HepG2 (cell line): ENCODE data around the gene KRTAP10-6. TPM values are rescaled to one million over a fixed set of nuclear protein-coding genes. Genes with fewer than 3 reads are reported as not detected.
"Not testable (repeated sequence)": the region's sequence is repeated elsewhere in the genome, so short reads cannot be mapped to it uniquely, and the experiment has no call there.

Experiments
- ATAC-seq: fragments of 200-7000 bp; cut with Tn5 transposase; 3 replicates; pipeline ENCODE4 v1.9.1; 2020; ENCODE audit warnings: mild to moderate bottlenecking, moderate library complexity
- BruUV-seq: library from RNA; stranded (reverse); fragments of 400-500 nt; replicated peaks from 2 replicates; lab custom pipeline; 2021; lab: Mats Ljungman, UMichigan
- CTCF ChIA-PET: fragments of 300-600 bp; formaldehyde crosslinking; extraction: SDS; loops from one replicate; lab custom pipeline; 2021; ENCODE audit warnings: low total read pairs, inconsistent platforms, low intra/inter-chr PET ratio; lab: Yijun Ruan, JAX
- POLR2A ChIA-PET: fragments of 350-600 bp; sonication (Branson Sonifier 250); formaldehyde crosslinking; loops from one replicate; lab custom pipeline; 2020; ENCODE audit warnings: antibody characterized with exemption, inconsistent platforms; lab: Yijun Ruan, JAX
- DNase-seq: peaks from one replicate; pipeline ENCODE4 v3.0.0-alpha.2; 2015; ENCODE audit warnings: low spot score
- FAIRE-seq: peaks from 3 replicates; lab custom pipeline; 2011; peaks lifted over from hg19 to GRCh38; lab: Jason Lieb, UNC
- H2AFZ ChIP-seq: one replicate; pipeline ENCODE4 v1.6.1; 2011; ENCODE audit warnings: low read length, inconsistent platforms
- H3K27ac ChIP-seq: fragments of 300-600 bp; 3 replicates; pipeline ENCODE4 v1.8.0; 2011; ENCODE audit warnings: mixed run types, mild to moderate bottlenecking, mixed read lengths, low read length, inconsistent platforms; ENCODE audit not compliant: insufficient read depth; ENCODE audit errors: extremely low read length
- H3K27me3 ChIP-seq, 2 experiments: fragments of 200-600 bp in 1 of 2; 2 replicates in 1 of 2; 3 replicates in 1 of 2; pipeline versions ENCODE4 v1.6.0 to v1.8.0; 2011; ENCODE audit warnings: low read length in 2 of 2, mild to moderate bottlenecking in 2 of 2, moderate library complexity in 2 of 2, inconsistent platforms in 1 of 2; ENCODE audit not compliant: insufficient read depth in 2 of 2, control insufficient read depth in 1 of 2
- H3K36me3 ChIP-seq, 2 experiments: fragments of 200-600 bp in 1 of 2; replicated peaks in 1 of 2; 2 replicates in 1 of 2; 3 replicates in 1 of 2; pipeline versions ENCODE4 v1.5.1 to v1.8.0; 2011; ENCODE audit warnings: low read length in 2 of 2, inconsistent platforms in 1 of 2; ENCODE audit not compliant: insufficient read depth in 2 of 2, control insufficient read depth in 1 of 2
- H3K4me1 ChIP-seq: 2 replicates; pipeline ENCODE4 v1.5.1; 2012; ENCODE audit warnings: low read length, inconsistent platforms; ENCODE audit not compliant: insufficient read depth
- H3K4me2 ChIP-seq: 2 replicates; pipeline ENCODE4 v1.6.0; 2011; ENCODE audit warnings: low read depth, low read length, inconsistent platforms
- H3K4me3 ChIP-seq, 3 experiments: fragments of 200-600 bp in 1 of 3; sonication (generic), shearing (Covaris generic) in 1 of 3; replicated peaks in 1 of 3; 2 replicates each; pipeline ENCODE4 v1.5.1; 2011 to 2016; ENCODE audit warnings: low read length in 3 of 3, inconsistent platforms in 2 of 3, low read depth in 2 of 3, mild to moderate bottlenecking in 2 of 3, control low read depth in 1 of 3, mixed read lengths in 1 of 3; ENCODE audit not compliant: insufficient read depth in 1 of 3
- H3K79me2 ChIP-seq: one replicate; pipeline ENCODE4 v1.6.1; 2011; ENCODE audit warnings: low read length, inconsistent platforms; ENCODE audit not compliant: insufficient read depth
- H3K9ac ChIP-seq: 2 replicates; pipeline ENCODE4 v1.6.0; 2011; ENCODE audit warnings: mild to moderate bottlenecking, low read depth, low read length, inconsistent platforms; ENCODE audit not compliant: insufficient read depth
- H3K9me3 ChIP-seq: 2 replicates; pipeline ENCODE4 v1.5.1; 2012; ENCODE audit warnings: mild to moderate bottlenecking, low read length
- H4K20me1 ChIP-seq: 2 replicates; pipeline ENCODE4 v1.6.0; 2011; ENCODE audit warnings: inconsistent platforms, mild to moderate bottlenecking, low read length, moderate library complexity; ENCODE audit not compliant: insufficient read depth
- ZSCAN25 ChIP-seq: sonication (generic); formaldehyde crosslinking; IDR thresholded peaks from 2 replicates; pipeline ENCODE4 v1.8.0; 2022; ENCODE audit warnings: mild to moderate bottlenecking, missing genetic modification reagents
- WGBS: methylation state at CpG from one replicate; pipeline ENCODE4 v1.1.6; 2017; ENCODE audit warnings: low lambda C conversion rate; 5-methylcytosine and 5-hydroxymethylcytosine counted together
- in situ Hi-C: cut with HindIII; loops from 2 replicates; pipeline ENCODE4 v1.10.0; 2017; ENCODE audit warnings: low pct_unique_long_range_greater_than_20kb; ENCODE audit not compliant: extremely low pct_ligation_motif_present
- intact Hi-C: fragments of 100-400 bp; cut with micrococcal nuclease; formaldehyde crosslinking; loops from one replicate; pipeline ENCODE4 v1.10.0; 2022; ENCODE audit not compliant: unreplicated experiment
- polyA plus RNA-seq, 8 experiments: library from polyadenylated mRNA; depleted of rRNA in 3 of 8; stranded (reverse) in 7 of 8; unstranded in 1 of 8; fragments of >200 nt; fragmentation: Illumina TruSeq in 4 of 8; extraction: Trizol in 4 of 8; gene quantifications; 2 replicates each; pipeline versions ENCODE4 v1.2.1 to v1.2.3, GENCODE V29; 2011 to 2016; ENCODE audit warnings: low read depth in 4 of 8, missing spikeins in 1 of 8, mixed read lengths in 1 of 8; ENCODE audit not compliant: insufficient read depth in 1 of 8
- total RNA-seq, 5 experiments: library from RNA; depleted of rRNA; stranded (reverse); fragments of >200 nt; fragmentation: Illumina TruSeq; extraction: Trizol; gene quantifications; 2 replicates each; pipeline ENCODE4 v1.2.3, GENCODE V29; 2016; ENCODE audit warnings: low read depth in 1 of 5
- TF ChIP-seq, protein P1 (sequence below): sonication (generic); formaldehyde crosslinking; IDR thresholded peaks from 2 replicates; pipeline ENCODE4 v1.8.1; 2023; ENCODE audit warnings: mild to moderate bottlenecking, inconsistent platforms, moderate library complexity, missing genetic modification reagents, borderline replicate concordance
- TF ChIP-seq, protein P2 (sequence below): sonication (generic); formaldehyde crosslinking; IDR thresholded peaks from 2 replicates; pipeline ENCODE4 v1.8.0; 2022; ENCODE audit warnings: missing genetic modification reagents, mild to moderate bottlenecking, moderate library complexity, borderline replicate concordance

Gene KRTAP10-6
- total and polyA plus RNA-seq, 2 of the 13 experiments (the other 11 are each of a cell fraction or from before 2014, with no cell fraction given), result not detected

DNA sequence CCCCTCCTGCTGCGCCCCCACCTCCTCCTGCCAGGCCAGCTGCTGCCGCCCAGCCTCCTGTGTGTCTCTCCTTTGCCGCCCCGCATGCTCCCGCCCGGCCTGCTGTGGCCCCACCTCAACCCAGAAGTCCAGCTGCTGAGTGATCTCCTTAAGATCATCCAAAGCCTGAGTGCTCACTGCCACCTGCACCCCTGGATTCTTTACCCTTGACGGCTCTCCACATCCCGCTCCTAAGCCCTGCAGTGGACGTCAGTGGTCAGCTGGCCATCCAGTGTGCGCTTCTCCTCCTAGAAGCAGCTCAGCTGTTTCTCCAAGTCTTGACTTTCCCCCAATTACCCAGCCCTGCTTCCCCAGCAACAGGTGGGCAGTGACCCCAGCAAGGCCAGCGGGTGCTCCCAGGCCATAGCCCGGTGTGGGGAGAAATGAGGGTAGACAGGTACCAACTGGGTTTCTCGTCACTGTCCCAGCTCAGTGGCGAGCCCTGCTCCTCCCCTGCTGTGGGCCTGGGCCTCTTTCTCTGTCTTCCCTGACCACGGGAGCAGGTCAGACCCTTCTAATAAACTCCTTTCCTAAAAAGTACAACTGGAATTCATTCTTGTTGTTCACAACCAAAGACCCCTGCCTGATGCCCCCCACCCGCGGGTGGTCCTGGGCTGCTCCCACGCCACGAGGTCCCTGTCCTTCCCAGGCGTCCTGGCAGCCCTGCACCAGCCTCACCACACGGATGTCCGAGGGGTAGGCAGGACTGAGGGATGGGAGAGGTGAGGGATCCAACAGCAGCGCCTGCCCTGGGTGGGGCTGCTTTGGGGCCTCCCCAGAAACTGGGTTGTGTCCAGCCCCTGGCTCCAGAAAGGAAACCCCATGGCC lies 9.5 kb upstream of the KRTAP10-6 start:
- peaks cover 0 to 1% of the 10 kb centered on the region in 2 experiments; a peak in 1 of 5 replicates for H3K27me3 ChIP-seq
- DNase-seq, result no peak
- 80% methylated on average over 15 of the region's 23 CpGs for WGBS
- no peaks in the 10 kb centered on the region for H3K9me3 ChIP-seq
- no peaks in the 10 kb centered on the region for H3K36me3 ChIP-seq
- TF ChIP-seq, protein P1, sequence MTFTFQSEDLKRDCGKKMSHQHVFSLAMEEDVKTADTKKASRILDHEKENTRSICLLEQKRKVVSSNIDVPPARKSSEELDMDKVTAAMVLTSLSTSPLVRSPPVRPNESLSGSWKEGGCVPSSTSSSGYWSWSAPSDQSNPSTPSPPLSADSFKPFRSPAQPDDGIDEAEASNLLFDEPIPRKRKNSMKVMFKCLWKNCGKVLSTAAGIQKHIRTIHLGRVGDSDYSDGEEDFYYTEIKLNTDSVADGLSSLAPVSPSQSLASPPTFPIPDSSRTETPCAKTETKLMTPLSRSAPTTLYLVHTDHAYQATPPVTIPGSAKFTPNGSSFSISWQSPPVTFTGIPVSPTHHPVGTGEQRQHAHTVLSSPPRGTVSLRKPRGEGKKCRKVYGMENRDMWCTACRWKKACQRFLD (CRISPR knock-in tag), result no peak
- TF ChIP-seq ZSCAN25 (CRISPR knock-in tag), result no peak
- TF ChIP-seq, protein P2, sequence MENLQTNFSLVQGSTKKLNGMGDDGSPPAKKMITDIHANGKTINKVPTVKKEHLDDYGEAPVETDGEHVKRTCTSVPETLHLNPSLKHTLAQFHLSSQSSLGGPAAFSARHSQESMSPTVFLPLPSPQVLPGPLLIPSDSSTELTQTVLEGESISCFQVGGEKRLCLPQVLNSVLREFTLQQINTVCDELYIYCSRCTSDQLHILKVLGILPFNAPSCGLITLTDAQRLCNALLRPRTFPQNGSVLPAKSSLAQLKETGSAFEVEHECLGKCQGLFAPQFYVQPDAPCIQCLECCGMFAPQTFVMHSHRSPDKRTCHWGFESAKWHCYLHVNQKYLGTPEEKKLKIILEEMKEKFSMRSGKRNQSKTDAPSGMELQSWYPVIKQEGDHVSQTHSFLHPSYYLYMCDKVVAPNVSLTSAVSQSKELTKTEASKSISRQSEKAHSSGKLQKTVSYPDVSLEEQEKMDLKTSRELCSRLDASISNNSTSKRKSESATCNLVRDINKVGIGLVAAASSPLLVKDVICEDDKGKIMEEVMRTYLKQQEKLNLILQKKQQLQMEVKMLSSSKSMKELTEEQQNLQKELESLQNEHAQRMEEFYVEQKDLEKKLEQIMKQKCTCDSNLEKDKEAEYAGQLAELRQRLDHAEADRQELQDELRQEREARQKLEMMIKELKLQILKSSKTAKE (CRISPR knock-in tag), result no peak
- H3K79me2 ChIP-seq, result no peaks in the 10 kb centered on the region
- no peak overlapping the region for H3K9ac ChIP-seq
- ChIA-PET CTCF (no interaction called here), POLR2A (no interaction called here)
- no peak overlapping the region for H3K4me2 ChIP-seq
- H3K4me3 ChIP-seq, result no peak overlapping the region
- peak; percentile 38; the same call in 2 of the 3 replicates for ATAC-seq
- no TSS peak for BruUV-seq
- H3K27ac ChIP-seq, result no peak overlapping the region
- H3K4me1 ChIP-seq, result no peaks in the 10 kb centered on the region
- no peaks in the 10 kb centered on the region for H4K20me1 ChIP-seq
- FAIRE-seq, result no peak
- H2AFZ ChIP-seq, result no peak overlapping the region
- intact Hi-C loops, result no loop called here
- in situ Hi-C loops, result no loop called here

DNA sequence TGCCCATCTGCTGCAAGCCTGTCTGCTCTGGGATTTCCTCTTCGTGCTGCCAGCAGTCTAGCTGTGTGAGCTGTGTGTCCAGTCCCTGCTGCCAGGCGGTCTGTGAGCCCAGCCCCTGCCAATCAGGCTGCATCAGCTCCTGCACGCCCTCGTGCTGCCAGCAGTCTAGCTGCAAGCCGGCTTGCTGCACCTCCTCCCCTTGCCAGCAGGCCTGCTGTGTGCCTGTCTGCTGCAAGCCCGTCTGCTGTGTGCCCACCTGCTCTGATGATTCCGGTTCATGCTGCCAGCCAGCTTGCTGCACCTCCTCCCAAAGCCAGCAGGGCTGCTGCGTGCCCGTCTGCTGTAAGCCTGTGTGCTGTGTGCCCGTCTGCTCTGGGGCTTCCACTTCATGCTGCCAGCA lies 8.8 kb upstream of the KRTAP10-6 start:
- not testable (repeated sequence) for ATAC-seq

More for the DNA sequence above, 8.8 kb upstream of the KRTAP10-6 start:
- H3K9ac ChIP-seq, H3K27me3 ChIP-seq, FAIRE-seq, H3K27ac ChIP-seq, H3K79me2 ChIP-seq, H2AFZ ChIP-seq, POLR2A ChIA-PET, H4K20me1 ChIP-seq, BruUV-seq, in situ Hi-C loops, CTCF ChIA-PET, H3K36me3 ChIP-seq, H3K4me1 ChIP-seq, intact Hi-C loops, H3K4me2 ChIP-seq, H3K9me3 ChIP-seq, H3K4me3 ChIP-seq, DNase-seq: not testable (repeated sequence)
- WGBS, result no CpG with 5 or more reads among the region's 10 CpGs
